Pancreas (tissue), 10 donors: ENCODE results near the gene FCHO2. TPM values are rescaled to one million over a fixed set of nuclear protein-coding genes. Genes with fewer than 3 reads are reported as not detected.

Source experiments
- ATAC-seq, 4 donors: fragments of 200-7000 bp; cut with Tn5 transposase; one replicate each; pipeline versions ENCODE4 v1.8.0 to v1.9.1; 2020; ENCODE audit warnings: mild to moderate bottlenecking in 4 of 4, moderate library complexity in 4 of 4
- DNase-seq, 6 donors: peaks; one replicate each; pipeline ENCODE4 v3.0.0-alpha.2; 2020
- FAIRE-seq: peaks from 2 replicates; lab custom pipeline; 2012; peaks lifted over from hg19 to GRCh38; lab: Jason Lieb, UNC
- H3K27ac ChIP-seq, 4 donors: fragments of 200-600 bp; sonication (generic); 1 replicate in 3 of 4; 2 replicates in 1 of 4; pipeline versions ENCODE4 v1.5.0 to v1.8.0; 2020
- H3K27me3 ChIP-seq, 4 donors: fragments of 200-600 bp; one replicate each; pipeline ENCODE4 v1.8.0; 2021
- H3K36me3 ChIP-seq, 3 donors: fragments of 200-600 bp; sonication (generic) in 1 of 3; one replicate each; pipeline versions ENCODE4 v1.5.0 to v1.8.0; 2020 to 2021
- H3K4me1 ChIP-seq, 3 donors: fragments of 200-600 bp; one replicate each; pipeline ENCODE4 v1.8.0; 2021
- H3K4me3 ChIP-seq, 4 donors: fragments of 200-600 bp; sonication (generic) in 2 of 4; one replicate each; pipeline versions ENCODE4 v1.5.0 to v1.8.0; 2020 to 2021
- H3K9me3 ChIP-seq, 4 donors: fragments of 200-600 bp; one replicate each; pipeline ENCODE4 v1.8.0; 2021
- WGBS, 2 donors: extraction: QIAGEN DNeasy Blood & Tissue Kit; methylation state at CpG; one replicate each; pipeline ENCODE4 v1.1.7; 2013; 5-methylcytosine and 5-hydroxymethylcytosine counted together
- intact Hi-C, 3 donors: fragments of 100-400 bp; cut with DNase I; formaldehyde crosslinking; loops; one replicate each; pipeline versions ENCODE4 v1.11.1 to v1.14.2; 2022
- polyA plus RNA-seq, 2 donors: library from polyadenylated mRNA; stranded (reverse); fragments of 200-250 nt; gene quantifications; one replicate each; pipeline ENCODE4 v1.2.3, GENCODE V29; 2013
- total RNA-seq, 6 donors: library from RNA; stranded (reverse); fragmentation: NEBNext Ultra II Directional in 4 of 6; extraction: Animal tissue kit (Norgen Biotek cat#: 25700) in 4 of 6; gene quantifications; one replicate each; pipeline versions ENCODE4 v1.2.1 to v1.2.4, GENCODE V29; 2021 to 2023
- TF ChIP-seq, protein P1 (sequence below), 4 donors: fragments of 200-600 bp; sonication (generic) in 3 of 4; IDR thresholded peaks; one replicate each; pipeline versions ENCODE4 v1.5.0 to v1.8.0; 2021; ENCODE audit warnings: antibody characterized with exemption in 4 of 4
- donor health status: healthy with polysubstance abuse.
- donor health status: DM: no; HTN: no; CAD: no; lungs with moderate emphysema.
- donor health status: DM: no; HTN: no; CAD: no.
- donor health status: control.
- donor health status: control.
- donor health status: Bipolar disorder and iron deficiency.
- donor health status: DM: yes; HTN: yes; CAD: no.
- donor health status: DM: no; HTN: no; CAD: no.
- donor health status: DM: no; HTN: no; CAD: no.
- donor health status: DM: yes; HTN: yes; CAD: no.

FCHO2 gene
- total and polyA plus RNA-seq, 8 donors: 4.6 to 28.1 (median 12.5) TPM

GRCh38 chr5:72985719-72986118 lies 29.9 kb downstream of the FCHO2 start:
- Histone ChIP-seq H3K27ac (no peak overlapping the region), H3K36me3 (no peaks in the 10 kb centered on the region), H3K4me3 (no peak overlapping the region), H3K4me1 (no peaks in the 10 kb centered on the region), H3K27me3 (no peaks in the 10 kb centered on the region), H3K9me3 (no peaks in the 10 kb centered on the region)
- no peak for FAIRE-seq
- DNase-seq: no peak
- TF ChIP-seq, protein P1, sequence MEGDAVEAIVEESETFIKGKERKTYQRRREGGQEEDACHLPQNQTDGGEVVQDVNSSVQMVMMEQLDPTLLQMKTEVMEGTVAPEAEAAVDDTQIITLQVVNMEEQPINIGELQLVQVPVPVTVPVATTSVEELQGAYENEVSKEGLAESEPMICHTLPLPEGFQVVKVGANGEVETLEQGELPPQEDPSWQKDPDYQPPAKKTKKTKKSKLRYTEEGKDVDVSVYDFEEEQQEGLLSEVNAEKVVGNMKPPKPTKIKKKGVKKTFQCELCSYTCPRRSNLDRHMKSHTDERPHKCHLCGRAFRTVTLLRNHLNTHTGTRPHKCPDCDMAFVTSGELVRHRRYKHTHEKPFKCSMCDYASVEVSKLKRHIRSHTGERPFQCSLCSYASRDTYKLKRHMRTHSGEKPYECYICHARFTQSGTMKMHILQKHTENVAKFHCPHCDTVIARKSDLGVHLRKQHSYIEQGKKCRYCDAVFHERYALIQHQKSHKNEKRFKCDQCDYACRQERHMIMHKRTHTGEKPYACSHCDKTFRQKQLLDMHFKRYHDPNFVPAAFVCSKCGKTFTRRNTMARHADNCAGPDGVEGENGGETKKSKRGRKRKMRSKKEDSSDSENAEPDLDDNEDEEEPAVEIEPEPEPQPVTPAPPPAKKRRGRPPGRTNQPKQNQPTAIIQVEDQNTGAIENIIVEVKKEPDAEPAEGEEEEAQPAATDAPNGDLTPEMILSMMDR (IDR thresholded peaks at IDR 0.05): no peak
- intact Hi-C loops: no loop called here
- ATAC-seq: no peak
- 98 to 100% methylated on average over 1 of the region's 1 CpG for WGBS, 2 donors

GRCh38 chr5:72988769-72989168 lies 32.9 kb downstream of the FCHO2 start:
- TF ChIP-seq, protein P1 (IDR thresholded peaks at IDR 0.05): no peak
- Histone ChIP-seq H3K9me3 (peaks cover 0 to 3% (median 0%) of the 10 kb centered on the region in 4 donors), H3K4me3 (no peak overlapping the region), H3K27ac (no peak overlapping the region), H3K4me1 (peaks cover 0 to 3% (median 0%) of the 10 kb centered on the region in 3 donors), H3K36me3 (no peaks in the 10 kb centered on the region), H3K27me3 (no peaks in the 10 kb centered on the region)
- ATAC-seq (peak in 1 of 4 donors; percentile 23), DNase-seq (no peak), FAIRE-seq (no peak)
- intact Hi-C loops: no loop called here
- 82% methylated on average over 1 of the region's 1 CpG for WGBS, 2 donors

- ATAC-seq (no peak), DNase-seq (no peak), FAIRE-seq (no peak)
- peaks cover 0 to 3% (median 0%) of the 10 kb centered on the region in 3 donors for H3K4me1 ChIP-seq
- peaks cover 0 to 3% (median 0%) of the 10 kb centered on the region in 4 donors for H3K9me3 ChIP-seq
- no peak overlapping the region for H3K27ac ChIP-seq
- no peaks in the 10 kb centered on the region for H3K36me3 ChIP-seq
- TF ChIP-seq, protein P1 (IDR thresholded peaks at IDR 0.05): no peak
- intact Hi-C loops: no loop called here
- no peak overlapping the region for H3K4me3 ChIP-seq
- H3K27me3 ChIP-seq: no peaks in the 10 kb centered on the region
Measured at GRCh38 chr5:72991394-72991793, 35.6 kb downstream of the FCHO2 start.

GRCh38 chr5:72994578-72994977 lies 38.7 kb downstream of the FCHO2 start:
- Histone ChIP-seq H3K4me3 (no peak overlapping the region), H3K27ac (no peak overlapping the region), H3K27me3 (no peaks in the 10 kb centered on the region), H3K4me1 (peaks cover 0 to 3% (median 0%) of the 10 kb centered on the region in 3 donors), H3K36me3 (no peaks in the 10 kb centered on the region), H3K9me3 (peaks cover 0 to 3% (median 0%) of the 10 kb centered on the region in 4 donors)
- no peak for DNase-seq
- FAIRE-seq: no peak
- TF ChIP-seq, protein P1 (IDR thresholded peaks at IDR 0.05): no peak
- ATAC-seq: no peak
- intact Hi-C loops: no loop called here
- WGBS, 2 donors: 74 to 85% methylated on average over 1 of the region's 1 CpG

- intact Hi-C loops: no loop called here
- no peak for FAIRE-seq
Measured at GRCh38 chr5:72996632-72997031, 40.8 kb downstream of the FCHO2 start.

More at GRCh38 chr5:72996632-72997031, 40.8 kb downstream of the FCHO2 start:
- no peaks in the 10 kb centered on the region for H3K36me3 ChIP-seq
- no peak for ATAC-seq
- no peaks in the 10 kb centered on the region for H3K9me3 ChIP-seq
- no peaks in the 10 kb centered on the region for H3K4me1 ChIP-seq
- no peak overlapping the region for H3K4me3 ChIP-seq
- WGBS, 2 donors: 96 to 98% methylated on average over 26 to 28 of the region's 28 CpGs
- H3K27me3 ChIP-seq: no peaks in the 10 kb centered on the region
- peak in 1 of 6 donors; percentile 42 for DNase-seq
- TF ChIP-seq, protein P1 (IDR thresholded peaks at IDR 0.05): no peak
- no peak overlapping the region for H3K27ac ChIP-seq
